Measurements from ENCODE around the gene CFAP206. TPM values are rescaled to one million over a fixed set of nuclear protein-coding genes. Genes with fewer than 3 reads are reported as not detected.

The CFAP206 gene
- polyA plus RNA-seq, 2 of the 4 experiments (the other 2 are of a cell fraction): 0.63 to 1.4 TPM

- no peak for TF ChIP-seq TP53 (CRISPR knock-in tag; IDR thresholded peaks at IDR 0.05)
- ChIA-PET POLR2A (interaction anchor here (0.6 kb wide), 1 partner anchor 82 kb away, joined by 4 read pairs; no protein-coding TSS in a partner anchor), CTCF (no interaction called here)
- H3K4me1 ChIP-seq: no peaks in the 10 kb centered on the region
- no peak overlapping the region for H3K27ac ChIP-seq
- H3K4me2 ChIP-seq: no peak overlapping the region
- no peaks in the 10 kb centered on the region for H3K9me3 ChIP-seq
- DNase-seq (ENCODE audit: low read depth in 1 of 2, low spot score in 1 of 2): no peak
- H3K4me3 ChIP-seq: no peak overlapping the region
- FAIRE-seq: no peak
- no peak for ATAC-seq
- 48% methylated on average over 2 of the region's 2 CpGs for WGBS (ENCODE audit: missing lambda C conversion rate)
These were observed 13.8 kb downstream of the CFAP206 start for GRCh38 chr6:87421576-87421975.

- ChIA-PET CTCF (no interaction called here), POLR2A (no interaction called here)
- TF ChIP-seq HOXB13 (CRISPR knock-in tag; IDR thresholded peaks at IDR 0.05; ENCODE audit: low read depth) (no peak), HMGXB4 (CRISPR knock-in tag; IDR thresholded peaks at IDR 0.05; ENCODE audit: borderline replicate concordance) (no peak), POLR2A (IDR thresholded peaks at IDR 0.05; ENCODE audit: low read length) (no peak), MYC (IDR thresholded peaks at IDR 0.05; ENCODE audit: borderline replicate concordance, low read length) (no peak)
- no peak for ATAC-seq
- H3K4me2 ChIP-seq: no peak overlapping the region
- WGBS (ENCODE audit: missing lambda C conversion rate): 70% methylated on average over 4 of the region's 4 CpGs
- H3K9me3 ChIP-seq: no peaks in the 10 kb centered on the region
- H3K4me1 ChIP-seq: no peaks in the 10 kb centered on the region
- no peak for FAIRE-seq
- DNase-seq (ENCODE audit: low read depth in 1 of 2, low spot score in 1 of 2): no peak
- H3K4me3 ChIP-seq: no peak overlapping the region
- H3K27ac ChIP-seq: no peak overlapping the region
These were observed 19.0 kb downstream of the CFAP206 start for GRCh38 chr6:87426789-87427188.

- DNase-seq (ENCODE audit: low read depth in 1 of 2, low spot score in 1 of 2) (no peak), FAIRE-seq (no peak), ATAC-seq (no peak)
- CTCF ChIA-PET: no interaction called here
- no peak overlapping the region for H3K27ac ChIP-seq
- no peak overlapping the region for H3K4me3 ChIP-seq
- POLR2A ChIA-PET: no interaction called here
- H3K4me1 ChIP-seq: no peaks in the 10 kb centered on the region
- WGBS (ENCODE audit: missing lambda C conversion rate): 62% methylated on average over 3 of the region's 3 CpGs
- no peak for TF ChIP-seq MAX (IDR thresholded peaks at IDR 0.05)
- TF ChIP-seq FOXS1 (CRISPR knock-in tag; IDR thresholded peaks at IDR 0.05): no peak
- TF ChIP-seq HES2 (IDR thresholded peaks at IDR 0.05): no peak
- no peak for TF ChIP-seq KDM1A (IDR thresholded peaks at IDR 0.05; ENCODE audit: low read depth)
- no peak for TF ChIP-seq RAD21 (conservative IDR thresholded peaks at IDR 0.05 in 1 of 2, IDR thresholded peaks at IDR 0.05 in 1 of 2)
- TF ChIP-seq JUN (IDR thresholded peaks at IDR 0.05): no peak
- no peak for TF ChIP-seq NR3C1 (IDR thresholded peaks at IDR 0.05)
- TF ChIP-seq CBX2 (IDR thresholded peaks at IDR 0.05; ENCODE audit: borderline replicate concordance, low read depth): no peak
- TF ChIP-seq REST (IDR thresholded peaks at IDR 0.05): no peak
- TF ChIP-seq EHMT2 (IDR thresholded peaks at IDR 0.05; ENCODE audit: low read depth): no peak
- no peak for TF ChIP-seq RNF2 (IDR thresholded peaks at IDR 0.05; ENCODE audit: borderline replicate concordance, low read depth)
- no peak for TF ChIP-seq MYC (IDR thresholded peaks at IDR 0.05; ENCODE audit: borderline replicate concordance, low read length)
- no peak for TF ChIP-seq ZNF302 (CRISPR knock-in tag; IDR thresholded peaks at IDR 0.05)
- H3K9me3 ChIP-seq: no peaks in the 10 kb centered on the region
- no peak overlapping the region for H3K4me2 ChIP-seq
These were observed 22.7 kb downstream of the CFAP206 start for GRCh38 chr6:87430499-87430898.

All from A549 (cell line).